ENCODE data around the gene ANO6.
A peak's percentile ranks its signal among the peaks of the same experiment; 100 is the strongest.
"Not testable (repeated sequence)": the region's sequence is repeated elsewhere in the genome, so short reads cannot be mapped to it uniquely, and the experiment has no call there.

ANO6 gene

DNA sequence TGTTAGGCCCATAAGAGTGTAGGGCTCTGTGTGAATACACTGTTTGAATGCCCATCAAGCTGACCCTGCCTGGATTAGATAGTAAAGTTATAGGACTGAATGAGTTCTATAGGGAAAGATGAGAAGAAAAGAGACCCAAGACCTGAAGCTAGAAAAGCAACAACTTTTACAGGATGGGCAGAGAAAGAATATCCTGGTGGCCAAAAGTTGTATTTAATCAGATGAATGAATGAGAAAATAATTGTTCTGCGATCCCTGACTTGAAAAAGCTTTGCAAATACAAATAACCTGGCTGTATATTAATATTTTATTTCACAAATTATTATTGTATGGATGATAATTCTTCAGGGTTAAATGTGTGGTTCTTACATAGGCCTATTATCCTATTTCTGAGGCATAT is 2.8 kb upstream of the ANO6 start:
- DNase-seq (ENCODE audit: low spot score): no peak

DNA sequence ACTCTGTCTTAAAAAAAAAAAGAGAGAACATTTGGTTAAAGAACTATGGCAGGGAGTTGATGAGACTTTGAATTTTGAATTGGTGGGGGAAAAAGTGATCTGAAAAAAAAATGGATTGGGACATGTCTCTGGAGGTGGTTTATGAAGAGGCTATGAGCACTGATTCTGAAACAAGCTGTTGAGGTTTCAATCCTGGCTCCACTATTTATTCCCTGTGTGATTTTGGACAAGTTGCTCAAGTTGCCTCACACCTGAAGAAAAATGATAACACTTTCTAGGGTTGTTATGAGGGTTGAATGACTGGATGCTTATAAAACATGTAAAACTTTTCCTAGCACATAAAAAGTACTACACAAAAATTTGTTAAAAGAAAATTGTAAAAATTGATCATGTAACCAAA is 1.8 kb upstream of the ANO6 start:
- no peak for DNase-seq (ENCODE audit: low spot score)

DNA sequence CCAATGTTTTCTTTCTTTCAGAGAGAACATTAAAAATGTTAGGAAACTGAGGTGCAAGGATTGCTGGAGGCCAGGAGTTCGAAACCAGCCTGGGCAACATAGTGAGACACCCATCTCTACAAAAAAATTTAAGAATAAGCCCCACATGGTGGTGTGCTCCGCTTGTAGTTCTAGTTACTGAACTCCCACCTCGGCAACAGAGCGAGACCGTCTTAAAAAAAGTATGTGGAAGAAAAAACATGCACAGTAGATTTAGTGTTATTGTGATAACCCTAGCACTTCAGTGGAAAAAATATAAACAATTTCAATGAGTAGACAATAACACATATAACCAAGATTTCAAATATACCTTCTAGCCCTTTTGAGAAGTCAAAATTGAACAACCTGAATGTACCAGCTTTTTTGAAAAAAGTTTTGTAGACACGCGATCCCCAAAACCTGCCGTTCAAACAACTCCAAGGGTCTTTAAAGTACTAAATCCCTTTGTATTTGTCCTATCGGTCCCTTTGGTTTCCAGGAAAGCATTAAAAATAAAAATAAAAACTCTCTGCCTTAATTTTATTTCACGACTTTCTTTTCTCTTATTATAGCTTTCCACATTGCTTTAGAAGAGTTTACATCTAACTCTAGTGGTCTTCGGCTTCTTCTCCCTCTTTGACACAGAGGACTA is 1.0 kb upstream of the ANO6 start:
- peak; percentile 17 for DNase-seq (ENCODE audit: low spot score)

DNA sequence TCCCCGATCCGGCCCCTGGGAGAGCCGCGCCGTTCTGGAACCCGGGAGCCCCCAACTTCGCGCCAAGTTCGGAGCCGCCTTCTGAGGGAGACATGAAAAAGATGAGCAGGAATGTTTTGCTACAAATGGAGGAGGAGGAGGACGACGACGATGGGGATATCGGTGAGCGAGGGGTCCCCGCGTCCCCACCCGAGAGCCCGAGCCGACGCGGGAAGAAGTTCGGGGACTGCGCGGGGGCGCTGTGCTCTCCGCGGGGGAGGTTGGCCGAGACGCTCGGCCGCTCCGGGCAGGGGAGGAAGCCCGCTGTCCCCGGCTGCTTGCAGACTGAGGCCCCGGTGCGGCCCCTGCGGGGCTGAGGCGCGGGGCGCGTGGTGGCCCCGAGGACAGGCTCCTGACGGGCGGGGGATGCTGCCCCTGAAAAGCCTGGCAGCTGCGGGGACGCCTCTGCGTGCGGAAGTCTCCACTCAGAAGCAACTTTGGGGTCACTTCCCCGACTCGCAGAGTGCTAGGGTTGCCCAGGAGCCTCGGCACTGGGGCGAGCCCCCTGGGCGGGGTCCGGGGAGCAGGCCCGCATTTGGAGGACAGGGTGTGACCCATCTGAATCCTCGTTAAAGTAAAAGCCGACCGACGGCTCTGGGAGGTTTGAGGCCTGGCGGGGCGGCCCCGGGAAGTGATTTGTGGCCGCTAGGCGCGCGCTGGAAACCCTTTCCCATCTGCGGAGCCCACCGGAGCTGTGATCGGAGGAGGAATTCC is 511 bp downstream of the ANO6 start:
- DNase-seq (ENCODE audit: low spot score): peak; percentile 30

DNA sequence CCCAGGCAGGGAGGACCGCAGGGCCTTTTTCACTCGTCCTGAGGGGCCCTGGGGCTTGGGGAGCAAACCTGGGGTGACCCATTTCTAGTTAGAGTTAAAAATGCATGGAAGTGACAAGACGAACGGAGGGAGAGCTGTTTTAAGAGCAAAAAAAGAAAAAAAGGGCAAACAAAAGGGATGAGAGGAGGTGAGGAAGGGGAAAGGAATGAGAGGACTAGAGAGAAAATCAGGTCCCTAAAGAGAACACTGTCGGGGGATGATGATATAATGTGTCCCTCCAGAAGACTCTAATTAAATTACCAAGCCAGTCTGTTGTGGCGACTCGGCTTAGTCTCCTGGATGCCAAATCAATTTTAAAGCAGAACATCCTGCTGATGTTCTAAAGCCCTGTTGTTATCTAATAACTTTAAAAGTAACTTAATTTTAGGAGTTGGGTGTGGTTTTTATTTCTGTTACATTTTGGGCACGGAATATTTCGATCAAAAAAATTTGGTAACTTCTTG is 1.1 kb downstream of the ANO6 start:
- peak; percentile 16 for DNase-seq (ENCODE audit: low spot score)

DNA sequence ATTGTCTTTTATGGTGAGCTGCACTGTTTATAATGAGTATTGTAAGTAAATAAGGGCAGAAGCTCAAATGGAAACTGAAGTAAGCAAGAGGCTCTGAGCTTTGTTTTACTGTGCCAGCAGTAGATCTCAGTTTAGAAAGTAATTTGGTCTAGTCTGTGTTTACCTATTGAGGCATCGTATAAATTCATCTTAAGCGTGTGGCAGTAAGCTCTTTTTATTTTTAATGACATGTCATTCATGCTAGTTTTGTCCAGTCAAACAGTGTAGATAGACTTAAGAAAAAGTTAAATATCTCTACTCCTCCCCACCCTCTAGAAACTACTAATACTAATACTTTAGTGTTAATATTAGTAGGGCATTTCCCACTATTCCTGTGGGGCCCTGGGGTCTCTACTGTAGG is 2.0 kb downstream of the ANO6 start:
- peak; percentile 15 for DNase-seq (ENCODE audit: low spot score)

DNA sequence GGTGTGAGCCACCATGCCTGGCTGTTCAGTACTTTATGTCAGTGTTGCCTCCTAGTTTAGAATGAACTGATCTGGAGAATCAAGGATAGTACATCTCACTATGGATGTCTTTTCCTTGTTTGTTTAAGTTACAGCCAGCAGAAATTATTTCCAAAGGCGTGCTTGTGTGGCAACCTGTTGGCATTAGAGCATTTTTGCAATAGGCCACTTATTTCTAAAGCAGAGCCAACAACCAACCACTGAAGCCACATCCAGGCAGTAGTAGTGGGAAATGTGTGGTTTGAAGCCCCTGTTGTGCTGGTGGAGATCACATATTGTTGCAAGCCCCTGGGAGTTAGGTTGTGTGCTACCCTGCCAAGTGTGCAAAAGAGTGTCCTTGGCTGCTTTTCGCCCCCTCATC is 3.7 kb downstream of the ANO6 start:
- no peak for DNase-seq (ENCODE audit: low spot score)

DNA sequence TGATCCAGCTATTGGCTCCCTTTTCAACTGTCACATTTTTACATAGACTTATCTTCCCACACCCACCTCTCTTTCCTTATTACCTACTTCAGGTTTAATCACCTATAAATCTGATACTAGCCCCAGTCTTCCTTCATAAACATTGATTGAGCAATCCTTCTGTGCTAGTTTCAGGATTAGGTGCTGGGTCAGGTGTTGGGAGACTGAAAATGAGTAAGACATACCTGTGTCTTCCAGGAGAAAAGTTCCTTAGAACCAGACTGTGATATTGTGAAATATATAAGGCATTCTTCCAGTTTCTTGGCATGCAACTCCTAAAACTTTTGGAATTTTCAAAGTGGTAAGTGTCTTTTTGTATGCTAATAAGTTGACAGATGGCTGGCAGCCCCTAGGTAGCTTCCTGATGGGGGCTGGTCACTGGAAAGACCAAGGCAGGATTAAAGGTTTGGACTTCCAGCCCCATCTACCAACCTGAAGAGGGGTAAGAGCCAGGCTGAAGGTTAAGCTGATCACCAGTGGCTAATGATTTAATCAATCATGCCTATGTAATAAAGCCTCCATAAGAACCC is 4.6 kb downstream of the ANO6 start:
- DNase-seq (ENCODE audit: low spot score): no peak

DNA sequence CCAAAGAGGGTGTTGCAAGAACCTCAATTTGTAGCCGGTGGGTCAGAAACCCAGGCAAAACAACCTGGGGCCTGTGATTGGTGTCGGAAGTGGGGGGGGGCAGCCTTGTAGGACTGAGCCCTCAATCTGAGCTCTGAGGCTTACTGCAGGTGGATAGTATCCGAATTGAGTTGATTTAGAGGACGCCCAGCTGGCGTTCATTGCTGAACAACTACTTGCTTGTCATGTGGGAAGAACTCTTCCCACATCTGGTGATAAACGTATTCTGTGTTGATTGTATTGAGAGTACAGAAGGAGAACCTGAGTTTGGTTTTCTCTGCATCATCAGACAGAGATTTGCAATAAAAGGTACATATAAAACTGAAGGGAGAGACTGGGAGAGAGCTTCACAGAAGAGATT is 5.1 kb downstream of the ANO6 start:
- DNase-seq (ENCODE audit: low spot score): no peak

DNA sequence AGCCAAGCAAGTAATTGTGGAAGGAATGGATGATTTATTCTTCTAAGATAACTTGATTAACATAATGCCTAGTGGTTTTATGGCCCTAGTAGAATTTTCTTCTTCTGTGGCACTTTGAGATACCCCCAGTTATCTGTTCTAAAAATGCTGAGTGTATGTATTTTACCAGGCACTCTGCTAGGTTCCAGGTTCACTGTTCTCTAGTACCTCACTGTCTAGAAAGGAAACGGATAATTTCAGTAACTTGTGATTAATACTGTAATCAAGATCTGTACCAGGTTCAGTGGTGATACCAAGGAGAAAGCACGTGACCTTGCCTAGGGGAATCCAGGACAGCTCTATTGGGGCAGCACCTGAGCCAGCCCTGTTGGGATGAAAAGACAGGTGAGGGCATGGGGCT is 8.0 kb downstream of the ANO6 start:
- no peak for DNase-seq (ENCODE audit: low spot score)

DNA sequence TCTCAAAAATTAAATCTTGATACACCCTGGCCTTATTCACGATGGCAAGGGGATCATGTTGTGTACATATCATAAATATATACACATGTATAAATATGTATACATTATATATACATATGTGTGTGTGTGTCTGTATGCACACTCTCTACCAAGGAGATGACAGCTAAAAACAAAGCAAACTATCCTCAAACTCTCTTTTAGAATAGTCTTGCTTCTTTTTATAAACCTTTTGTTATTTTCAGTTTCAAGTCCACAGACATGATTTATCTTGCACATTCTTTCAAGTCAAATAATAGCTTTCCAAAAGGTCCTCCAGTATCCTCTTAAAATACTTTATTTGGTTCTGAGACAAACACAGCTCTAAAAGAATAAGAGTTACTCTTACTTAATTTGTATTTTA is 8.4 kb downstream of the ANO6 start:
- DNase-seq (ENCODE audit: low spot score): no peak

DNA sequence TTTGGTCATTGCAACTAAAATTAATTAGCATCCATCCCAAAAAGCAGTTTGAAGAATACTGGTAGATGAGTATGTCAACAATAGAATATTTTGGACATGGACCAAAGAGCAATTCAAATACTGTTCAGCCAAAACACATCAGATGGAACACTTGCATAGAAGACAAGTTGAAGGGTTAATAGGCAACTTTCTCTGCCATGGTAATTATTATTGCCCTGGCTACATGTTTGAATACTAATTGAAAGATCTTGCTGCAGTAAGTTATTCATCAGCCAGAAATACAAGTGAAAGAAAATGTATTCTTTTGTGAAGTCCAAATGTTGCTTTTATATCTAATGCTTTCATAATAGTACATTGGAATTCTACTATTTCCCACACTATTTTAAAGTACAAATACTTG is 10.1 kb downstream of the ANO6 start:
- no peak for DNase-seq (ENCODE audit: low spot score)

DNA sequence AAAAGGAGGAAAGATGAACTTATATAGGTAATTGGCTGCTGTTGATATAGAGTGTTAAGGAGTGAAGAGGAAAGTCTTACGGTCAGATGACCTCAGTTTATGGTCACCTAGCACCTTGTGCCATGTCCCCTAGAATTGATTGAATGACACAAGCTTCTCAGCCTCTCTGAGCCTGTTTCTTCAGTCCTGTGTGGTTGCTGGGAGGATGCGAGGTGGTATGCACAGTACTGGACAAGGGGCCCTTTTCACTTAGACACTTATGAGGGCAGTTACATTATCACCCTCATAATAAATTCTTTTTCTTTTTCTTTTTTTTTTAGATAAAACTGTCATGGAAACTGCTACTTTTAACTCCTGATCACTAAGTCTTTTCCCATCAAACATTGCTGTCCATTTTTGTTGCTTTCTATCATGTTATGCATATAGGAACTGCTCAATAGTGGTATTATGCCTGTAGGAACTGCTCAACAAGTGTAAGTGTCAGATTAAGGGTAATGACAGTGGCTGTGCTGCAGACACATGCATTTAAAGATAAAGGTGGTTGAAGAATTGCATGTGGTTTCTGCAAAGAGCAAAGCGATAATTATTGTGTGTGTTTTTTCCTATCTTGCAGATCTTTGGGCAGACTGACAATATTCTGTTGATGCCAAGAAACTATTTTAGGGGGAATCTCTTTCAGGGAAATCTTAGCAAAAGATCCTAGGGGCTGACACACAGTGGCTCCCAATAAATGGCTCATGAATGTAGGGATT is 11.6 kb downstream of the ANO6 start:
- DNase-seq (ENCODE audit: low spot score): no peak

DNA sequence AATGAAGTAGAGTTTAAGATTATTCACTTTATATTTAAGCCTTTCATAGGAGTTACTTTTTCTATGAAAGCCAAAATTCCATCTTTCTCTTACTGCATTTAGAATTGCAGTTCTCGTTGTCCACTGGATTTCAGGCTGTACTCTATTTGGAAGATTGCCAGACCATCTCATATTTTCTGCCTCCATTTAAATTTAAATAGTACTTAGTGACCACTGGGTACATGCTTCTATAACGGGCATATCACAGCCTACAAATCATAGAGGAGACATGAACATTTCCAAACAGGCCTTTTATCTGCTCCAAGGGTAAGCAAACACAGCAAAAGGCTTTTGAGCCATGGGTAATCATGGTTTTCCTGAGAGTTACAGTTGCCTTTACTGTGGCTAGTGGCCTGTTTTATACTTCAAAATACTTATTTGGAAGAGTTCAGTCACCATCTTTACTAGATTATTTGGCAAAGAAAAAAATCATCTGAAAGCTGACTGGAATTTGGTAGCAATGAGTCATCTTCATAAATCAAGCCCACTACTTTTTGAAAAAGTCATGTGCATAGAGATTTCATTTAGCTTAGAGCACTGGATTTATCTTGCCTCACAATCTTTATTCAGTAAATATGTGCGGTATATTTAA is 15.7 kb downstream of the ANO6 start:
- peak; percentile 74 for DNase-seq (ENCODE audit: low spot score)

DNA sequence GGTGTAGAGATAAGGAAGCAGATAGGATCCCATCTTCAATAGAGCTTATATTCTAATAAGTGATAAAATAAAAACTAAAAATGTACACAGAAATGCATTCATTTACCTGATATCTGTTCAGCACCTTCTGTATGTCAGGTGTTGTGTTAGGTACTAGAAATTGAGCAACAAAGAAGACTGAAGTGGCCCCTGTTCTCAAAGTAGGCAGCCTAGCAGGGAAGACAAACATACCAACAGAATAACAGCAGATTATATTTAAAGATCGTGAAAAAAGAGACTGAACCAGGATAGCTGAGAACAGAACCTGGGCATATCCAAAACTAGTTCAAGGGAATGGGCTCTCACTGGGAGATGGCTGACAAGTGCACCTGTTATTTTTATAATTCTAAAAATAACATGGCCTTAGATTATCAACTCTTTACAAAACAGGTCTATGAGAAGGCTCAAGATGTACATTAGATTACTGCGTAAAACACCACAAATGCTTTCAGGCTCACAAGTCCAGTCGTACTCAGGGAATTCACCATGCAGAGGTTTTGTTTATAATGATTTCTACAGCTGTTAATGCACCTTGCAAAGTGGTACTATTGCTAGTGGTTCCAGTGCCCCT is 16.4 kb downstream of the ANO6 start:
- no peak for DNase-seq (ENCODE audit: low spot score)

DNA sequence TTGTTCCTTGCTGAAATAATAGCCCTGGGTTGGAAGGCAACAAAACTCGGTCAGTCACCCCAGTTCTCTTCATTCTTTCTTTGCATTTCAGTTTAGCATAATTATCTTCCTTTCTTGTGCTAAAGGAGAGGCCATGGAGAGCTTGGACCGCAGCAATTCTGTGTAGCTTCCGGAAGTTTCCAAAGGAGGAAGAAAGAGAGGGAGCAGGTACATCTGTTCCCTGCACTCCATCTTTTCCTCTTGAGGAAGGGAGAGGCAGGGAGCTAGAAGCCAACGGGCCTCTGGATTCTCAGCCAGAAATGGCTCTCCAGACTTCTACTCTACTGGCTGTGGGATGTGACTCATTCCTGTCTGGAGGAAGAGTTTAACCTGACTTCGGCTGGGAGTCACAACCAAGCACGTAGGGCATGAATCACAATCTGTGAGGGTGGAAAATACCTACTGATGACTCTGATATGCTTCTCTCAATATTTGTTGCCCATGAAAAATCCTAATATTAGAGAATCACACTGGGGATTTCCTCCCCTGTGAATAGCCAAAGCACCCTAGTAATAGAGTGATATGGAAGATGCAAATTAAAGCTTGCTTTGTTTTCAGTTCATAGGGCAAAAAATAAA is 17.0 kb downstream of the ANO6 start:
- peak; percentile 99 for DNase-seq (ENCODE audit: low spot score)

DNA sequence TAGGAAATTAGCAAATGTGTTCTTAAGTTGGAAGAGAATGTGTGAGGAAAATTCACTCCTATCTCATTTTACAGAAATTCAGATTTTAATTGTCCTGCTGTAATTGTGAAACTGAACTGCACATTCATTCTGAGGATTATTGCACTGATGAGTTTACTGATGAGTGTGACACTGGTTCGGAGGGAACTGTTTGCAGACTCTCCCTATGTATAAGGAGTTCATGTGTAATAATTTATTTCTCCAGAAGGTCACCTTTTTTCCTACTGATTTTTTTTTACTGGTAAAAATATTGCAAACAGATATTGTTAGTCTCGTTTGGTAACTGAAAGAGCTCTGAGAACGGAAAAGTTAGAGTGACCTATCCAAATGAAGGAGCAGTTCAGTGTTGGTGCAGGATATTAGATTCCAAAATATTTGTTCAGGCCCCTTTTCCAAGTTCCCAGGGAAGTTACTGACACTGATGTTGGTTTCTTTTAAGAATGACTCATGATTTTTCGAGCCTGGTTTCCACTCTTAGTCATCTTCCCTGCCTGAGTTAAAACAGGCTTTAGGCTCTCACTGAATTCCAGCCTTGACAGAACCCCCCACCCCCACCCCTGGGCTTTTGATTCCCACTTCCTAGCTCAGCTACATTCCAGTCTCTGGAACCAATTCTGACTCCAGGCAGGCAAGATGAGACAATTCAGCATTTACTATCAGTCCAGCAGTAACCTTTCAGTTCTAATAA is 18.4 kb downstream of the ANO6 start:
- peak; percentile 94 for DNase-seq (ENCODE audit: low spot score)

DNA sequence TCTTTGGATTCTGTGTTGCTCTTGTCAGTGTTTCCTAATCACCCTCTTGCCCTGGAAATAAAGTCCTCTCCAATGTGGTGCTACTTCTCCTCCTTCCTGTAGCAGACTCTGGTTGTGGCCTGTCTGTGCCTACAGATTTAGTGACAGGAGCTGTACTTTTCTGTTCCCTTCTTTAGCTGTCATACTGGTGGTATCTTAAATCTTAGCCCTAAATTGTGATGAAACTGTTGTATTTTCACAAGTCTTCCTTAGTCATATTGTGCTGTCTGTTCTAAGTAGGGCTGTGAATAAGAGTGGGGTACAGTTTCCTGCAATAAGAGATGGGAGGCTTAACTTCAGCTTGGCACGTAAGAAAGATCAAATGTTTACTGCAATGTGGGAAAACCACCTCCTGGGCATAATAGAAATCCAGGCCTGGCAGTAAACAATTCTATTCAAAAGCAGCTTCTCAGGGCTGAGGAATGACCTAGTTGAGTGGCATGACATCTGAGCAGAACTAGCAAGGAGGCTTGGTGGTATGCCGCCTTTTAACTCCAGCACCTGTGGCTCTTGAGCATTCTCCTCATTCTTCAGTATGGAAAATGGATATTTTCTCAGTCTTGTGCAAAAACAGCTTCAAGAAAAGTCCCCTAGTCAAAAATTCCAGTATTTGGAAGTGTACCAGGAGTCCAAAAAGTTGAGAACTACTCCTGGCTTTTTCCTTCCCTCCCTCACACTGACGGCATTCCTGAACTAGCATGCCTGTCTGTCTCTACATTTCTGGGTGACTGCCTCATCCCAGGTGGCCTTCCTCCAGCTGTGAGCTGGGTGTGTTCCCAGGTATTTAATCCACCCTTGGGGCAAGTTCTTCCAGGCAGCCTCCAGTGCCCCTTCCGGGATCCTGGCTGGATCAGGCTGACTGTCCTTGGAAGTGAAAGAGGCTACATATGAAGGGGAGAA is 19.5 kb downstream of the ANO6 start:
- DNase-seq (ENCODE audit: low spot score): no peak

DNA sequence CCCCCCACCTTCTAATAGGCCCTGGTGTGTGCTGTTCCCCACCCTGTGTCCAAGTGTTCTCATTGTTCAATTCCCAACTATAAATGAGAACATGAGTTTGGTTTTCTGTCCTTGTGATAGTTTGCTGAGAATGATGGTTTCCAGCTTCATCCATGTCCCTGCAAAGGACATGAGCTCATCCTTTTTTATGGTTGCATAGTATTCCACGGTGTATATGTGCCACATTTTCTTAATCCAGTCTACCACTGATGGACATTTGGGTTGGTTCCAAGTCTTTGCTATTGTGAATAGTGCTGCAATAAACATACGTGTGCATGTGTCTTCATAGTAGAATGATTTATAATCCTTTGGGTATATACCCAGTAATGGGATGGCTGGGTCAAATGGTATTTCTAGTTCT is 20.5 kb downstream of the ANO6 start:
- not testable (repeated sequence) for DNase-seq (ENCODE audit: low spot score)
